ENCODE measurements around the gene PRIM2.
"Not testable (repeated sequence)": the region's sequence is repeated elsewhere in the genome, so short reads cannot be mapped to it uniquely, and the experiment has no call there.

The PRIM2 gene

DNA sequence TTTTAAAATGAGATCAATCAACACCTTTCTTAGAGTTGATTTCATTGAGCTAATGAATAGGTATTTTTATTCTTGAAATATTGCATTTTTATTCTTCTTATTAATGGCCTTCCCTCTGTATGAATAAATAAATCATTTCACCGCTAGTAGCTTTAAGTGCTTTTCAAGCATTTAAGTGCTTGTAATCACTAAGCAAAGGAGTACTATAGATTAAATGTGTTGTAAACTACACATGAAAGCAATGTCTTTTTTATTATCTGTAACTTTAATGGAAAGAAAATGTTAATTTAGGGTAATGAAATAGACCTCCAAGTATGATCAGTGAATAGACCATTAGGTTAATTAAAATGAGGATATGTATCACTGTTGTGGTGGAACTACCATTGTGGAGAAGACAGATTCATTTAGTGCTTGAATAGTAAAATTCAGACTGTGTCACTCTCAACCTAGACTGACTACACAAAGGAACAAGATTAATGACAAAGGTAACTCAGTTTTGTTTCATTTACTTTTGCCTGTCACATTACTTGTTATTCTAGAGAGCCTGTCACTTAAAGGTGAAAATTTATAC lies 132.2 kb downstream of the PRIM2 start:
- not testable (repeated sequence) for DNase-seq

DNA sequence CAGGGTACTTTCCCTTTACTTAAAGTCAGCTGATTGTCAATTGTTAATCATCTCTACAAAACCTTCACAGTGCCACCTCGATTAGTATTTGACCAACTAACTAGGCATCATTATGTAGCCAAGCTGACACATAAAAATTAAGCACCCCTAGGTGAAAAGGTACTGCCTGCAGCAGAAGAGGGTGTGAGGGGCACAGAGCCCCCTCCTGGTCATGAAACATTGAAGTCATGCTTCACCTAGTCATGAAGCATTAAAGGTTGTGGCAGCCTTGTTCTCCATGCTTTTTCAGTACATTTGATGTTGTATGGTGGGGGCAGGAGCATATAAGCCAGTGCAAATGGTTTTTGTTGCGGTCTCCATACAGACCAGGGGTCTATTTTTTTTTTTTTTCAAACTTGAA lies 142.4 kb downstream of the PRIM2 start:
- DNase-seq, result not testable (repeated sequence)

DNA sequence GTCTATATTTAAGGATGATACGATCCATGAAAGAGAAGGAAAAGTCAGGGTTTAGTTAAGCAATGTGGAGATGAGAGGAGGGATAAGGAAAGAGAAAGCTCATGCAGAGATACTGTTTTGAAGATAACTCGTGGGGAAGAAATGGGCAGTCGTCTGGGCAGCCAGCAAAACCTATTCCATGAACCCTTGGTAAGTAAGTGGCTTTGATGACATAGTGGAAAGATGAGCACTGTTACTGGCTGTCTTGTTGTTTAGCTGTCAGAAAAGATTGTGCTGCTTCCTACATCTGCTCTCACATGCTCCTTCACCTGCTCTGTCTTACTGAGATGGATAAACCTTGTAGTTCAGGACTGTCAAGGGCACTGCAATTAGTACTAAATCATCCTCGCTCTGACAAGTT lies 143.6 kb downstream of the PRIM2 start:
- DNase-seq, result not testable (repeated sequence)

DNA sequence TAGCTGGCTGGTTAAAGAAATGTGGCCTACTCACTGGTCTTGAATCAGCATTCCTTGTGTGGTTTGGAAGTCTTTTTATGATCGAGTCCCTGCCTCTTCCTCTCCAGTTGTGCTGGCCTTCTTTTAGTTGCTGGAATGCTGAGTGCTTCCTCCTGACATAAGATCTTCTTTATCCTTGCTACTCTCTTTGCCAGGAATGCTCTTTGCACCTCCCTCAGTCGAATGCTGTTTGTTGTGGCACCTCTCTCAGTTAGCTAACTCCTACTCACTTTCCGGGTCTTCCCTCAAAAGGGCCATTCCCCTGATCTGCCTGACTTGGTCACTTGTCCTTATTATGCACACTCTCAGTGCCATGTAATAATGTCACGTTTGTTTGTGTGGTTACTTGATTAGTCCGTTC lies 146.4 kb downstream of the PRIM2 start:
- not testable (repeated sequence) for DNase-seq

DNA sequence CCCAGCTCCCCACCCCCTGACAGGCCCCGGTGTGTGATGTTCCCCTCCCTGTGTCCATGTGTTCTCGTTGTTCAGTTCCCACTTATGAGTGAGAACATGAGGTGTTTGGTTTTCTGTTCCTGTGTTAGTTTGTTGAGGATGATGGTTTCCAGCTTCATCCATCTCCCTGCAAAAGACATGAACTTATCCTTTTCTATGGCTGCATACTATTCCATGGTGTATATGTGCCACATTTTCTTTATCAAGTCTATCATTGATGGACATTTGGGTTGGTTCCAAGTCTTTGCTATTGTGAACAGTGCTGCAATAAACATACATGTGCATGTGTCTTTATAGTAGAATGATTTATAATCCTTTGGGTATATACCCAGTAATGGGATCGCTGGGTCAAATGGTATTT lies 148.5 kb downstream of the PRIM2 start:
- not testable (repeated sequence) for DNase-seq

DNA sequence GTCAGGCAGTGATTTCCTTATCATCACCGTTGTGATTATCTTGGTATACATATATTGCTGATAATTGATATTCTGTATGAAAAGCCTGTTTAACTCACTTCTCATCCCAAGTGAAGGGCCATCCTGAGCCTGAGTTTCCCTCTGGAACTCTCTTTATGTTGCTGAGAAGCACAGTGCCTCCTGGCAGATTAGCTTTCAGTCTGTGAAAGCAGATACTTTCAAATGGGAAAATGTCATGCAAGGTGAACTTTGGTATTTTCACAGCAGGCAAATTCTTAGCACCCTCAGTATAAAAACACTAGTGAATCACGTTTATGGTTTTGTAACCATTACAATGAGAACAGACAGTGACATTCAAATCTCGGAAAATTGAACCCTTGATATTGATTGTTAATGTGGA lies 151.6 kb downstream of the PRIM2 start:
- no peak for DNase-seq

DNA sequence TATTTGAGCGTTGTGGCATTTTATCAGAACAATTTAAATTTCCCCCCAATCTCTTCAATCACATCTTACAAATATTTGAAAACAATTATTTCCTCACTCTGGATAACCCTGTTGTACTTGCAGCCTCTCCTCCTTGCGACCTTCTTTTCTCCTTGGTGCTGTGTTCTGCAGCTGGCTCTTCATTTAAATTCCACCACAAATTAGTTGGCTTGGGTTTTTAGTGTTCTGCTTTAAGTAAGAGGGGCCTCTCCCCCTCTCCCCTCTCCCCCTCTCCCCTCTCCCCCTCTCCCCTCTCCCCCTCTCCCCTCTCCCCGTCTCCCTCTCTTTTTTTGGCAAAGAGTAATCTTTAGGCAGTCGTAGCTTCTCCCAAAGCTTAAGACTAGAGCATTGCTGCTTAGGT lies 152.7 kb downstream of the PRIM2 start:
- not testable (repeated sequence) for DNase-seq

DNA sequence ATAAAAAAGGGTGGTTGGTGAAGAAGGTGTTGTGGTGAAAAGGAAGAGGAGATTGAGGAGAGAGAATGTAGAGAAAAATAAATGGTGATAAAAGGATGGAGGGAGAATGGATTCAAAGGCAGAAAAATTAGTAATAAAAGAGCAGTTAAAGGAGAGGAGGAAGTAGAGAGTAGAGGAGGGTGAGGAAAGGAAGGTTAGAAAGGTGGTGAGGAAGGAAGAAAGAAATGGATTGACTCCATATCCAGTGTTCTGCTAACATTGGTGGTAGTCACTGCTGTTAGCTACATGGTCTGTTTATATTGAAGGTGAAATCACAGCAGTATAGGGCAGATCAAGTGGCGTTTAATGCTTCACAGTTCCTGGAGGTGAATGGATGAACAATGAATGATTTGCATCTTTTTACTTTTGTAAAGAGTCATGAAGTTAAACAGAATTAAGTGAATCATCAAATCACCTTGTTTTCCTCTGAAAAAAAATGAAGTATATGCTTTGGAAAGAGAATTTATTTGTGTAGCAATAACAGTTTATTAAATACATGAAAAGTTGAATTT lies 154.0 kb downstream of the PRIM2 start:
- DNase-seq, result not testable (repeated sequence)

DNA sequence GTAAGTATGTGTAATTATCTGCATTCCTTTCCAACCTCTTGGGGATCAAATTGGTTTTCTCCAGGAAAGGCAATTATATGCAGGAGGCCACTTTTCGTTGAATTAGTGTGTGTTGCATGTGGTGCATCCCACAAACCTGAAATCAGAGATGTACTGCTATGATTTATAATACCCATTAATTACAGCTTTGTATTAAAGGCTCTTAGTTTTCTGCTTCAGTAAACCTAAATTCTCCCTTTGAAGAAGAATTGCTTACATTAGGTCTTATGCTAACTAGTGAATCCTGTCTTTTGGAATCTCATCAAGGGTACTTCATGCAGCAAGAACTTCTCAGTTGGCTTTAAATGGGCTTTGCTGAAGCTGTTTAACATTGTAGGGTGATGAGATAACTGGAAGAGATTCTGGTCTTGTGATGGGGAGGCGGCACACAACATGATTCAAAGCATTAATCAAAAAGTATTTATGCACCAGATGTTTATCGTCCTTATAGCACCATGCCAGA lies 155.5 kb downstream of the PRIM2 start:
- not testable (repeated sequence) for DNase-seq

DNA sequence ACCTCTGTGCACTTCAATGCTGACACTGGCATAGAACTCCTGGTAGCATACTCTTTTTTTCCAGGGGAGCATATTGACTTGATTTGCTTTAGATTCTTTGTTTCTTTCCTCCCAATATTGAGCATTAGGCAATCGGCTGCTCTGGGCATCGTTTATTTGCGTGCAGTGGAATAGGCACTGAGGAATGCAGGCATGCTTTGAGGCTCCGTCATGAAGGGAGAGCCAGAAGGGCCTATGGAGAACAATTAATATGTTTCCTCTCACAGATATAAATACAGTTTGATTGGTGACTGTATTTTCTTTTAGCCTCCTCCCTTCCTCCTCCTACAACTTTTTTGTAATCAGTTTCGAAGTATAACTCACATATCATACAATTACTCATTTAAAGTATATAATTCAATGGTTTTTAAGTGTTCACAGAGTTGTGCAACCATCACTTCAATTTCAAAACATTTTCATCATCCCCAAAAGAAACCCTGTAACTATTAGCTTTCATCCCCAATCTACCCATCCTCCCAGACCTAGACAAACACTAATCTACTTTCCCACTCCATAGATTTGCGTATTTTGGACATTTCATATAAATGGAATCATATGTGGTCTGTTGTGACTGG lies 157.5 kb downstream of the PRIM2 start:
- DNase-seq, result not testable (repeated sequence)

DNA sequence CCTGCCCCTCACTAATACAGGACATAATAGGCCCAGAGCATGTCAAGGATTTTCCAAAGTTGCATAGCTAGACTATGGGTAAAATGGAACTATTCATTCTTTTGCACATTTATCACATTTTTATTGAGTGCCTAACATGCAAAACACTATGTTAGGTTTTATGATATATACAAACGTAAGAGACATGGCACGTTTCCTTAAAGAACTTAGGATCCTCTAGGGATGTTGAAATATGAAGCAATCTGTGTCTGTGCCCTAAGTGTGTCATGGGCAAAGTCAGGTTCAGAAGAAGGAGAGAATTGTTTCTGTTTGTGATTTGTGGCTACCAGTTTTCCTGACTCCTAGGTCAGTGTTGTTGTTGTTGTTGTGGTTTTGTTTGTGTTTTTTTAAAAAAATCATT lies 158.2 kb downstream of the PRIM2 start:
- not testable (repeated sequence) for DNase-seq

DNA sequence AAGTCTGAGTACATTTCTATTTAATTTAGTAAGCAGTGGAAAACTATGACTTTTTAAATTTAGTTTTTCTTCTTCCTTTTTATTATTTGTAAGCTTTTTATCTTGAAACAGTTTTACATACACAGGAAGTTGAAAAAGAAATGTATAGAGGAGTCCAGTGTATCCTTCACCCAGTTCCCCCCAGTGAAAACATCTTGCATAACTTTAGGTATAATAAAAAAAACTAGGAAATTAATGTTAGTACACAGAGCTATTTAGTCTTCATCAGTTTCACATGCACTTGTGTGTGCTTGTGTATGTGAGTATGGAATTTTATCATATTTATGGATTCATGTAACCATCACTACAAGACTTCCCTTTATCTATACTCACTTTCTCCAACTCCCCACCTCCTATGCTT lies 162.8 kb downstream of the PRIM2 start:
- not testable (repeated sequence) for DNase-seq

DNA sequence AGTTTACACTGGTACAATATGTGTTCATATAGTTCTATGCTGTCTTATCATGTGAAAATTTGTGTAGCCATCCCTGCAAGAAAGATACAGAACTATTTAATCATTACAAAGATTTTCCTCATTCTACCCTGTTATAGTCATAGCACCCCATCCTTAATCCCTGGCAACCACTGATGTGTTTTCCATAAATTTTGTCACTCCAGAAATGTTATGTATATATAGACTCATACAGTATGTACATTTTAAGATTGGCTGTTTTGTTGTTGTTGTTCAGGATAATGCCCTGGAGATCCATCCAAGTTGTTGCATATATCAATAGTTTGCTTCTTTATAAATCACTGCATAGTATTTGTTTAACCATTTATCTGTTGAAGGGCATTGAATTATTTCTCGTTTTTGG lies 163.7 kb downstream of the PRIM2 start:
- not testable (repeated sequence) for DNase-seq

DNA sequence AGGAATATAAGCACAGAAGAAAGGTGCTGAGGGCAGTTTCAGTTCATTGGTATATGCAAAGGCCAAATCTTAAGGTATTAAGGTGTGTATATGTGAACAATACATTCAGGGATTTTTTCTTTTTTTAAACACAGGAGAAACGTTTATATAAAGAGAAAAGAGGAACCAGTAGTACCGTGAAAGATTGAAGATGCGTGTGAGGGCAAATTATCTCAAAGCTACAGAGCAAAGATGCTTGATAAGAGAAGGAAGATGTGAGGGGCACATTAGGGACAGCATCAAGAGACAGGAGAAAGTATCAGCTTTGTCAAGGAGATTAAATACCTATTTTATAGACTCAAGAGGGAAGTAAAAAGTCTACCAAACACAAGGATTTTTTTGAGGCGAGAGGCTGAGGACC lies 165.0 kb downstream of the PRIM2 start:
- DNase-seq, result not testable (repeated sequence)

DNA sequence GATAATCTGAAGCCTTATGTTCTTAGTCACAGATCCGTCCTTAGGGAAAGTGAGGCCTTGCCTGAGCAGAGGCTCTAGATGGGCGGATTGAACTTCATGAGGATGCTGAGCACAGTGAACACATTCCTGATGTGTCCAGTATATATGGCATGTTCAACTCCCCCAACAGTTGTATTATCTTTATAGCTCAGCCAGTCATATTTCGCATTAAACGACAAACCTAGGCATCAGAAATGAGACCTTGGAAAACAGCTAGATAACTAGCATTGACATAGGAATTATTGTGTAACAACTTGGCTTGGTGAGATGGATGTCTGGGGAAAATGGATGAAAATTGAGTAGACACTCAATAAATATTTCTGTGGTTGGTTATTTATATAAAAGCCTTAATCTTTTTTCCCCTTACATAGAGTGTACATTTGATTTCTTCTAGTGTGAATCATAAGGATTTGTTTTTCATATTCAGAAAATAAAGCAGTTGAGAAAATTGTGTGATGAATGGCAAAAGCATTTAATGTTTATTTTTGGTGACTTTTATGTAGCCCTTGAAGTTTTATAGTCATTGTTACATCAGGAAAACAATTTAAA lies 169.2 kb downstream of the PRIM2 start:
- DNase-seq, result not testable (repeated sequence)

DNA sequence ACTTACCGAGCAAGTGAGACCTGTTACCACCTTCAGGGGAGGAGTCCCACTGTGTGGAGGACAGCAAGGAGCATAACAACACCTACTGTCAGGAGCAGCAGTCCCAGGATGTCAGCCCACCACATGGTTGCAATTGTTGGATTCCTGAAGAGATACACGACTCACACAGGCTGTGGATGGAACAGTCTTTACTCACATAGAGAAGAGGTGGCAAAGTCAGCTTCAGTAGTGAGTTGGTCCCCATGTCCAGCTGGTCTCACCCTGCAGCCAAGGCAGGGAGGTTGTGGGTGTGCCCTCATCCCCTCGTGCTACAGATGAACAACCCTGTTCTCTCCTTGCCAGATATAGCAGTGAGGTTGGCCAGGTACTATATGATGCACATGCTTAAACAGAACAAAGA lies 171.1 kb downstream of the PRIM2 start:
- DNase-seq, result not testable (repeated sequence)

DNA sequence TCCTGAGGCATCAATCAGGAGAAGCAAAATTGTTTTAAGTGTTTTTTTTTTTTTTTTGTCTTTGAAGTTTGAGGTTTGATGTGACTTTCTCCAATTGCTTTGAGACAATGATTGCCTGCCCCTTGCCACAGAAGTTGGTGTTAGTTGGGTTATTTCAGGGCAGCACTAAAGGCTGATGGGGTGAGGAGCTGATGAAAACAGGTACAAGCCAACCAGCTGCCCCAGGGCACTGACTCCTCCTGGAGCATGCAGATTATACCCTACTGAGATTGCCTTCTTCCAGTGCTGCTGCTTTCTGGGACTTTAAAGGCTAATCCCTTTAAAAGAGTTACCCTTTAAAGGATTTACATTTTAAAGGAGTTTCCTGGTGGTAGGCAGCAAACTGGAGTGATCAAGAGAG lies 172.5 kb downstream of the PRIM2 start:
- not testable (repeated sequence) for DNase-seq

DNA sequence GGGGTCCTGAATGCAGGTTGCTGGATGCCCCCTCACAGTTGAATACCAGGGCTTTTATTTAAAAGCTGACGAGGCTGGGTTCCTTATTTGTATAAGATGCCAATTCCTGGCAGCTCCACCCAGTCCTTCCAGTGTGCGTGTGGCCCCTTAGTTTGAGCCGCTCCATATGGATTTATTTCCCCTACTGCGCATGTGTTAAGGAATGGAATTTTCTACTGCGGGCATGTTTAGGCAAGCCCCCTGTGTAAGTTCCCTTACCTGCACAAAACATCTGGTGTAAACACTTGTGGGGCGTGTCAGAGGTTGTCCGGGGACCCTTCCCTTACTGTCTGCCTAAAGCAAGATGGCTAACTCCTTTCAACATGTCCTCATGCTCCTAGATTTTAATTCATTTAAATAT lies 174.4 kb downstream of the PRIM2 start:
- DNase-seq, result not testable (repeated sequence)

DNA sequence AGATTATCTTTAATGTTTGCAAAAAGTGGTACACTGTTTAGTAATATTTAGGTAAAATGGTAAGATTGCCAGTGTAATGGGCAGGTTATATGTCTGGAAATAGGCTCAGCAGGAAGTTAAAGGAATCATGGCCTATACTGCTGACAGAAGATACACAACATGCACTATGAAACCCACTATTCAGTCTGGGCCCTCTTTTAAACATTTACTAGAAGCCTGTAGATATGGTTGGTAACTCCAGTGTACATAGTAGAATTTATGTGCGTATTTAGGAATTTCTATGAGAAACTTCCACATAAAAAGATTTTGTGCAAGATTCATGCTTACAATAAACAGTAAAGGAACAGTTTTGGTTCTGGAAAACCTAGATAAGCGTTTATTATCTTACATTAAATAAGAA lies 178.8 kb downstream of the PRIM2 start:
- not testable (repeated sequence) for DNase-seq

DNA sequence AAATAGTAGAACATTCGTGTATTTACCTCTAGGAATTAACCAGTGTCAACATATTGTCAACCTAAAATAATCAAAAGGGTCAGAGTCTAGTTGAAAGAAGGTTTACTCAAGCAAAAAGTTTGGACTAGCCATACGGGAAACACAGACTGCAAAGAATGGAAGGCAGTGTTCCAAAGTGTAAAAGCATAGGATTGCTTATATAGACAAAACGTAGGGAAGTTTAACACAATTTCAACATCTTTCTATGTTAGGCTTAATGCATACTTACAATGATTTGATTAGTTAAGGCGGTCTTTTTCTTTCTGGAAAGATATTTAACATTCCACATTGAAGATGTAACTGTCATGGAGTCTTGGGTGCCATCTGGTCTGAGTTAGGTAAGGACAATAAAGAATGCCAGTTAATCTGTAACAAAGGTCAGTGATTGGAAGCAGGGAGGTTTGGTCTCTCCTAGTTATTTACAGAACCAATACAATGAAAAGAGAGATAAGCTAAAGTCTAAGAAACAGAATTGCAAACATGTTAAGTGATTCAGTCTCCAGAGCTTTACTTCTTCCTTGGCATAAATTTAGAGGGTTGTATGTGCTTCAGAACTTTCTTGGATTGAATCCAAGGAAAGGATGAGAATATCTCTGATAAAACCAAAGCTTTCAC lies 183.1 kb downstream of the PRIM2 start:
- not testable (repeated sequence) for DNase-seq

DNA sequence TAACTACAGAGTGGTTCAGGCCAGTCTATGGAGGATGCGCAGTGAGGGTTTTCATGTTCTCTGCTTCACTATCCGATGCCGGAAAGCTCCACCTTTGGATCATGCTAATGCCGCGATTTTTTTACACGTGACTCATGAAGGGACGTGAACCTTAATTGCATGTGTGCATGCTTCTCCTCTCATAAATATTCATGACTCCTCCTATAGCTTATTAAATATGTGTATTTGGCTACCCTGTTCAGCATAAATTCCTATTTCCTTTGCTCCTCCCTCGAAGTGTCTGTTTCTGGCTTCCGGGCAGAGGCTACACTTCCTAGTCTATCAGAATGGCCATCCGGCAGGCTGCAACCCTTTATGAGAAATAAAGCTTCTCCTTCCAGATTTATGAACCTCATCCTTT lies 185.0 kb downstream of the PRIM2 start:
- DNase-seq, result not testable (repeated sequence)

DNA sequence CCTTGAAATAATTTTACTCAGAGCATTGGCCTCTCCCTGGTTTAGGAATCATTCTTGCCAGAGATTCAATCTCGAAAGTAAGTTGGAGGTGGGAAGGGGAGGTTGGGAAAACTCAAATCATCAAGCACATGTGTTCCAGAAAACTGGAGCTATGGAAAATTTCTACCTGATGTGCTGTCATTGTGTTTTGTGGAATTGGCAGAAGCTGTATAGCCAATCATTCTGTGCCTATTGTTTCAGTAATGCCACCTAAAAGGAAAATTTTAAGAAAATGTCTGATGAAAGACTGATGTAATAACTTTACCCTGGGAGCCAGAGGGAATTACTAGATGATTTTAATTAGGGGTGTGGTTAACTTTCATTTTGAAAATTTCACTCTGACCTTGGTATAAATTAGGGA lies 187.8 kb downstream of the PRIM2 start:
- not testable (repeated sequence) for DNase-seq

DNA sequence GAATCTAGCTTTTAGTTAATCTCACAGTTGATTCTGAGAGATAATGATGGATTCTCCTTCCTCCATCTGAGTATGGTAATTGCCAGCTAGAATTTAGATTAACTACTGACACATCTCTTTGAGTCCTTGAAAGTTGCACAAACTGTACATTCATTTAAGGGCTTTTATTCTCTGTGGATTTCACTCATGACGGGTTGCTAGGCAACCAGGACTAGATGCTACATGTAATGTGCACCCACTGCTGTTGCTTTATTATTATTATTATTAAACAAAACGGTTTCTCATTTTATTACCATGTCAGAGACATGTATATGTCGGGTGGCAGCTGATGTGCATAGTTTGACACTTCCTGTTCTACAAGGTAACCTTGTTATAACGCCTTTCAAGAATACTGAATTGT lies 193.0 kb downstream of the PRIM2 start:
- DNase-seq, result not testable (repeated sequence)

All from activated CD4-positive, alpha-beta T cell treated with anti-CD3 and anti-CD28 coated beads, Interleukin-2, amount 50 U/mL, for 16 hours (primary cell).